Measurements from ENCODE around the gene BACE1-AS. TPM values are rescaled to one million over a fixed set of nuclear protein-coding genes. Genes with fewer than 3 reads are reported as not detected.

BACE1-AS gene
- total RNA-seq, 2 experiments from 2014 or later = 4.4 to 8.0 TPM

GRCh38 chr11:117289795-117290194 is 1.4 kb upstream of the BACE1-AS start:
- ChIA-PET CTCF (ENCODE audit: unreplicated experiment) (no interaction called here), POLR2A (interaction anchor here (0.7 kb wide), 1 partner anchor 15 kb away, joined by 3 read pairs; no protein-coding TSS in a partner anchor)
- BruUV-seq (replicated peaks) = no TSS peak

DNA sequence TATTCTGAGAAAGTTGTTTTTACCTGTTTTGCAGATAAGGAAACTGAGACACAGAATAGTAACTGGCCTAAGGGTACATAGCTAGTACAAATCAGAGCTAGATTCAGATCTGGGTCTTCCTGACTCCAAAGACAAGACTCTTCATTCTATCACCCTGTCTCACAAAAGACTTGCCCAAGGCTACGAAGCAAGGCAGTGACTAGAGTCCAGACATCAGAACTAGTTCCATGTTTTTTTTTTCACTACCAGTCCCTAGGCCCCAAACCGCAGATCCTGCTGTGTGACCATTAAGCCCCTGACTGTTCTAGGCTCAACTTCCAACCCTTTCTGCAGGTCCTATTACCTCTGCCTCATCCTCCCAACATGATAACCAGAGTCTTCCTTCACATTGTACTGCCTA is 1.5 kb downstream of the BACE1-AS start:
- no peak for DNase-seq (ENCODE audit: low spot score)
- POLR2A ChIA-PET = interaction anchor here (0.6 kb wide), 1 partner anchor 457 kb away, joined by 4 read pairs; no protein-coding TSS in a partner anchor
- CTCF ChIA-PET (ENCODE audit: unreplicated experiment) = no interaction called here
- H3K36me3 ChIP-seq (ENCODE audit: insufficient read depth, low read length) = no peaks in the 10 kb centered on the region
- no peaks in the 10 kb centered on the region for H3K4me1 ChIP-seq (ENCODE audit: insufficient read depth, low read length, poor library complexity, severe bottlenecking)
- no peaks in the 10 kb centered on the region for H3K79me2 ChIP-seq (ENCODE audit: insufficient read depth, low read depth, low read length)
- no peaks in the 10 kb centered on the region for H3K9me3 ChIP-seq (ENCODE audit: low read length)
- no peak overlapping the region for H3K4me3 ChIP-seq (ENCODE audit: low read depth, low read length, poor library complexity, severe bottlenecking)
- no peak overlapping the region for H3K27ac ChIP-seq (ENCODE audit: low read depth, low read length, poor library complexity, severe bottlenecking)
- no peaks in the 10 kb centered on the region for H3K9me2 ChIP-seq (ENCODE audit: insufficient read depth, low read length)
- no TSS peak for BruUV-seq (replicated peaks)
- H4K20me1 ChIP-seq (ENCODE audit: insufficient read depth, low read length) = no peaks in the 10 kb centered on the region
- no peak overlapping the region for H3K4me2 ChIP-seq (ENCODE audit: low read length)
- TF ChIP-seq, protein P1, sequence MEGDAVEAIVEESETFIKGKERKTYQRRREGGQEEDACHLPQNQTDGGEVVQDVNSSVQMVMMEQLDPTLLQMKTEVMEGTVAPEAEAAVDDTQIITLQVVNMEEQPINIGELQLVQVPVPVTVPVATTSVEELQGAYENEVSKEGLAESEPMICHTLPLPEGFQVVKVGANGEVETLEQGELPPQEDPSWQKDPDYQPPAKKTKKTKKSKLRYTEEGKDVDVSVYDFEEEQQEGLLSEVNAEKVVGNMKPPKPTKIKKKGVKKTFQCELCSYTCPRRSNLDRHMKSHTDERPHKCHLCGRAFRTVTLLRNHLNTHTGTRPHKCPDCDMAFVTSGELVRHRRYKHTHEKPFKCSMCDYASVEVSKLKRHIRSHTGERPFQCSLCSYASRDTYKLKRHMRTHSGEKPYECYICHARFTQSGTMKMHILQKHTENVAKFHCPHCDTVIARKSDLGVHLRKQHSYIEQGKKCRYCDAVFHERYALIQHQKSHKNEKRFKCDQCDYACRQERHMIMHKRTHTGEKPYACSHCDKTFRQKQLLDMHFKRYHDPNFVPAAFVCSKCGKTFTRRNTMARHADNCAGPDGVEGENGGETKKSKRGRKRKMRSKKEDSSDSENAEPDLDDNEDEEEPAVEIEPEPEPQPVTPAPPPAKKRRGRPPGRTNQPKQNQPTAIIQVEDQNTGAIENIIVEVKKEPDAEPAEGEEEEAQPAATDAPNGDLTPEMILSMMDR (conservative IDR thresholded peaks at IDR 0.05; ENCODE audit: low read length) = no peak
- no peak for TF ChIP-seq EZH2phosphoT487 (IDR thresholded peaks at IDR 0.05; ENCODE audit: borderline replicate concordance, low read depth, low read length)
- intact Hi-C loops (cut with micrococcal nuclease; ENCODE audit: unreplicated experiment) = no loop called here
- no peak overlapping the region for H2AFZ ChIP-seq (ENCODE audit: low read length)

More at GRCh38 chr11:117289795-117290194, 1.4 kb upstream of the BACE1-AS start:
- H3K79me2 ChIP-seq (ENCODE audit: insufficient read depth, low read depth, low read length) = no peaks in the 10 kb centered on the region
- DNase-seq (ENCODE audit: low spot score) = no peak
- H4K20me1 ChIP-seq (ENCODE audit: insufficient read depth, low read length) = no peaks in the 10 kb centered on the region
- H3K9me3 ChIP-seq (ENCODE audit: low read length) = no peaks in the 10 kb centered on the region
- intact Hi-C loops (cut with micrococcal nuclease; ENCODE audit: unreplicated experiment) = no loop called here
- H2AFZ ChIP-seq (ENCODE audit: low read length) = no peak overlapping the region
- peaks cover 21% of the 10 kb centered on the region for H3K36me3 ChIP-seq (ENCODE audit: insufficient read depth, low read length)
- H3K4me2 ChIP-seq (ENCODE audit: low read length) = no peak overlapping the region
- TF ChIP-seq, protein P1 (conservative IDR thresholded peaks at IDR 0.05; ENCODE audit: low read length) = no peak
- TF ChIP-seq EZH2phosphoT487 (IDR thresholded peaks at IDR 0.05; ENCODE audit: borderline replicate concordance, low read depth, low read length) = no peak
- H3K4me1 ChIP-seq (ENCODE audit: insufficient read depth, low read length, poor library complexity, severe bottlenecking) = no peaks in the 10 kb centered on the region
- no peak overlapping the region for H3K4me3 ChIP-seq (ENCODE audit: low read depth, low read length, poor library complexity, severe bottlenecking)
- H3K27ac ChIP-seq (ENCODE audit: low read depth, low read length, poor library complexity, severe bottlenecking) = no peak overlapping the region
- no peaks in the 10 kb centered on the region for H3K9me2 ChIP-seq (ENCODE audit: insufficient read depth, low read length)

- no peaks in the 10 kb centered on the region for H3K4me1 ChIP-seq (ENCODE audit: insufficient read depth, low read length, poor library complexity, severe bottlenecking)
- POLR2A ChIA-PET = interaction anchor here (0.5 kb wide), 1 partner anchor 82 kb away, joined by 4 read pairs; no protein-coding TSS in a partner anchor
- H3K9me3 ChIP-seq (ENCODE audit: low read length) = no peaks in the 10 kb centered on the region
- CTCF ChIA-PET (ENCODE audit: unreplicated experiment) = no interaction called here
- H2AFZ ChIP-seq (ENCODE audit: low read length) = no peak overlapping the region
- intact Hi-C loops (cut with micrococcal nuclease; ENCODE audit: unreplicated experiment) = no loop called here
- H3K9me2 ChIP-seq (ENCODE audit: insufficient read depth, low read length) = no peaks in the 10 kb centered on the region
- no peak for DNase-seq (ENCODE audit: low spot score)
- no peaks in the 10 kb centered on the region for H4K20me1 ChIP-seq (ENCODE audit: insufficient read depth, low read length)
- TF ChIP-seq EZH2phosphoT487 (IDR thresholded peaks at IDR 0.05; ENCODE audit: borderline replicate concordance, low read depth, low read length) = no peak
- TF ChIP-seq, protein P1 (conservative IDR thresholded peaks at IDR 0.05; ENCODE audit: low read length) = no peak
- BruUV-seq (replicated peaks) = no TSS peak
- no peak overlapping the region for H3K27ac ChIP-seq (ENCODE audit: low read depth, low read length, poor library complexity, severe bottlenecking)
- no peaks in the 10 kb centered on the region for H3K79me2 ChIP-seq (ENCODE audit: insufficient read depth, low read depth, low read length)
- H3K36me3 ChIP-seq (ENCODE audit: insufficient read depth, low read length) = no peaks in the 10 kb centered on the region
- no peak overlapping the region for H3K4me3 ChIP-seq (ENCODE audit: low read depth, low read length, poor library complexity, severe bottlenecking)
- no peak overlapping the region for H3K4me2 ChIP-seq (ENCODE audit: low read length)
These were observed 4.4 kb downstream of the BACE1-AS start for GRCh38 chr11:117295438-117296137.
